Measurements from ENCODE around the gene TSPAN13. TPM values are rescaled to one million over a fixed set of nuclear protein-coding genes. Genes with fewer than 3 reads are reported as not detected.
A peak's percentile ranks its signal among the peaks of the same experiment; 100 is the strongest.

TSPAN13 gene
- total RNA-seq (ENCODE audit: unreplicated experiment), result 81.1 TPM
- long read RNA-seq, transcript TSPAN13-201 (6 exons, 2,093 nt), result major isoform, 67 of 70 reads
- long read RNA-seq, partial matches to known transcripts, result 1 of 70 reads
- long read RNA-seq, other reads (novel, unspliced or antisense), result 2 of 70 reads

GRCh38 chr7:16753102-16753931, at the start of gene TSPAN13:
TSS of gene TSPAN13 (plus strand) at chr7:16753755. CDS start at chr7:16753968, 213 bp downstream.
- Mint-ChIP-seq H3K36me3 (ENCODE audit: unreplicated experiment) (no peaks in the 10 kb centered on the region), H3K27ac (ENCODE audit: unreplicated experiment) (peak within 1 kb of the TSS; percentile 91), H3K9me3 (ENCODE audit: unreplicated experiment) (peaks cover 16% of the 10 kb centered on the region), H3K27me3 (ENCODE audit: unreplicated experiment) (peaks cover 18% of the 10 kb centered on the region), H3K4me1 (ENCODE audit: low read depth, unreplicated experiment) (peaks cover 15% of the 10 kb centered on the region), H3K4me3 (ENCODE audit: unreplicated experiment) (peak within 1 kb of the TSS; percentile 90)
- no peak for TF ChIP-seq CTCF (IDR thresholded peaks at IDR 0.05; ENCODE audit: partially characterized antibody, unreplicated experiment)
- DNase-seq, result peak; percentile 92

GRCh38 chr7:16708511-16708910, 45.0 kb upstream of the TSPAN13 start:
- DNase-seq, result no peak
- no peaks in the 10 kb centered on the region for H3K4me1 Mint-ChIP-seq (ENCODE audit: low read depth, unreplicated experiment)
- no peak overlapping the region for H3K27ac Mint-ChIP-seq (ENCODE audit: unreplicated experiment)
- TF ChIP-seq CTCF (IDR thresholded peaks at IDR 0.05; ENCODE audit: partially characterized antibody, unreplicated experiment), result no peak
- no peaks in the 10 kb centered on the region for H3K9me3 Mint-ChIP-seq (ENCODE audit: unreplicated experiment)
- no peak overlapping the region for H3K4me3 Mint-ChIP-seq (ENCODE audit: unreplicated experiment)
- H3K36me3 Mint-ChIP-seq (ENCODE audit: unreplicated experiment), result no peaks in the 10 kb centered on the region
- no peaks in the 10 kb centered on the region for H3K27me3 Mint-ChIP-seq (ENCODE audit: unreplicated experiment)

- no peak overlapping the region for H3K4me3 Mint-ChIP-seq (ENCODE audit: unreplicated experiment)
- no peaks in the 10 kb centered on the region for H3K4me1 Mint-ChIP-seq (ENCODE audit: low read depth, unreplicated experiment)
- H3K36me3 Mint-ChIP-seq (ENCODE audit: unreplicated experiment), result no peaks in the 10 kb centered on the region
- DNase-seq, result no peak
- TF ChIP-seq CTCF (IDR thresholded peaks at IDR 0.05; ENCODE audit: partially characterized antibody, unreplicated experiment), result no peak
- no peak overlapping the region for H3K27ac Mint-ChIP-seq (ENCODE audit: unreplicated experiment)
- no peaks in the 10 kb centered on the region for H3K9me3 Mint-ChIP-seq (ENCODE audit: unreplicated experiment)
- H3K27me3 Mint-ChIP-seq (ENCODE audit: unreplicated experiment), result no peaks in the 10 kb centered on the region
These were observed 44.6 kb upstream of the TSPAN13 start for GRCh38 chr7:16708980-16709379.

- no peaks in the 10 kb centered on the region for H3K9me3 Mint-ChIP-seq (ENCODE audit: unreplicated experiment)
- H3K27ac Mint-ChIP-seq (ENCODE audit: unreplicated experiment), result no peak overlapping the region
- H3K4me3 Mint-ChIP-seq (ENCODE audit: unreplicated experiment), result no peak overlapping the region
- H3K4me1 Mint-ChIP-seq (ENCODE audit: low read depth, unreplicated experiment), result no peaks in the 10 kb centered on the region
- no peaks in the 10 kb centered on the region for H3K36me3 Mint-ChIP-seq (ENCODE audit: unreplicated experiment)
- DNase-seq, result no peak
- no peaks in the 10 kb centered on the region for H3K27me3 Mint-ChIP-seq (ENCODE audit: unreplicated experiment)
- no peak for TF ChIP-seq CTCF (IDR thresholded peaks at IDR 0.05; ENCODE audit: partially characterized antibody, unreplicated experiment)
These were observed 42.9 kb upstream of the TSPAN13 start for GRCh38 chr7:16710651-16711050.

- H3K36me3 Mint-ChIP-seq (ENCODE audit: unreplicated experiment), result no peaks in the 10 kb centered on the region
- no peak overlapping the region for H3K4me3 Mint-ChIP-seq (ENCODE audit: unreplicated experiment)
- no peak for DNase-seq
- TF ChIP-seq CTCF (IDR thresholded peaks at IDR 0.05; ENCODE audit: partially characterized antibody, unreplicated experiment), result no peak
- no peaks in the 10 kb centered on the region for H3K27me3 Mint-ChIP-seq (ENCODE audit: unreplicated experiment)
- no peaks in the 10 kb centered on the region for H3K9me3 Mint-ChIP-seq (ENCODE audit: unreplicated experiment)
- H3K4me1 Mint-ChIP-seq (ENCODE audit: low read depth, unreplicated experiment), result no peaks in the 10 kb centered on the region
- no peak overlapping the region for H3K27ac Mint-ChIP-seq (ENCODE audit: unreplicated experiment)
These were observed 41.8 kb upstream of the TSPAN13 start for GRCh38 chr7:16711730-16712129.
